Left lung (tissue), 10 donors: Measurements from ENCODE around the gene POLG2. TPM values are rescaled to one million over a fixed set of nuclear protein-coding genes. Genes with fewer than 3 reads are reported as not detected.
A peak's percentile ranks its signal among the peaks of the same experiment; 100 is the strongest.
"Not testable (repeated sequence)": the region's sequence is repeated elsewhere in the genome, so short reads cannot be mapped to it uniquely, and the experiment has no call there.

Experiments
- ATAC-seq: fragments of 200-7000 bp; cut with Tn5 transposase; one replicate; pipeline ENCODE4 v1.9.1; 2020; ENCODE audit warnings: moderate library complexity
- DNase-seq, 4 donors: peaks; one replicate each; pipeline ENCODE4 v3.0.0-alpha.2; 2013 to 2020
- H3K27ac ChIP-seq, 2 donors: fragments of 200-600 bp; sonication (generic) in 1 of 2; one replicate each; pipeline versions ENCODE4 v1.5.0 to v1.8.0; 2020 to 2021
- H3K27me3 ChIP-seq, 2 donors: fragments of 200-600 bp; sonication (generic) in 1 of 2; one replicate each; pipeline versions ENCODE4 v1.5.0 to v1.8.0; 2020 to 2021
- H3K36me3 ChIP-seq, 2 donors: fragments of 200-600 bp; sonication (generic) in 1 of 2; one replicate each; pipeline versions ENCODE4 v1.5.0 to v1.8.0; 2020 to 2021
- H3K4me1 ChIP-seq, 2 donors: fragments of 200-600 bp; one replicate each; pipeline ENCODE4 v1.8.0; 2021
- H3K4me3 ChIP-seq, 2 donors: fragments of 200-600 bp; sonication (generic) in 1 of 2; one replicate each; pipeline versions ENCODE4 v1.5.0 to v1.8.0; 2020 to 2021; ENCODE audit warnings: mild to moderate bottlenecking in 1 of 2
- H3K9me3 ChIP-seq, 2 donors: fragments of 200-600 bp; sonication (generic) in 1 of 2; one replicate each; pipeline versions ENCODE4 v1.5.0 to v1.8.0; 2020 to 2021
- intact Hi-C, 2 donors: fragments of 100-400 bp; cut with DNase I; formaldehyde crosslinking; loops; one replicate each; pipeline versions ENCODE4 v1.11.2 to v1.14.2; 2022
- polyA plus RNA-seq, 6 donors: library from polyadenylated mRNA; unstranded; fragments of 120-200 nt; gene quantifications; one replicate each; pipeline ENCODE4 v1.2.1, GENCODE V29; 2013; ENCODE audit not compliant: insufficient read length in 6 of 6
- total RNA-seq, 2 donors: library from RNA; stranded (reverse); fragmentation: NEBNext Ultra II Directional; extraction: Animal tissue kit (Norgen Biotek cat#: 25700); gene quantifications; one replicate each; pipeline ENCODE4 v1.2.1, GENCODE V29; 2021
- TF ChIP-seq, protein P1 (sequence below), 2 donors: fragments of 200-600 bp; sonication (generic) in 1 of 2; IDR thresholded peaks; one replicate each; pipeline versions ENCODE4 v1.5.0 to v1.8.0; 2021; ENCODE audit warnings: antibody characterized with exemption in 2 of 2
- donor health status: DM: no; HTN: yes; CAD: no.
- donor health status: DM: no; HTN: no; CAD: no.

POLG2 gene
- total and polyA plus RNA-seq, 8 donors: 12.6 to 60.6 (median 48.5) TPM

DNA sequence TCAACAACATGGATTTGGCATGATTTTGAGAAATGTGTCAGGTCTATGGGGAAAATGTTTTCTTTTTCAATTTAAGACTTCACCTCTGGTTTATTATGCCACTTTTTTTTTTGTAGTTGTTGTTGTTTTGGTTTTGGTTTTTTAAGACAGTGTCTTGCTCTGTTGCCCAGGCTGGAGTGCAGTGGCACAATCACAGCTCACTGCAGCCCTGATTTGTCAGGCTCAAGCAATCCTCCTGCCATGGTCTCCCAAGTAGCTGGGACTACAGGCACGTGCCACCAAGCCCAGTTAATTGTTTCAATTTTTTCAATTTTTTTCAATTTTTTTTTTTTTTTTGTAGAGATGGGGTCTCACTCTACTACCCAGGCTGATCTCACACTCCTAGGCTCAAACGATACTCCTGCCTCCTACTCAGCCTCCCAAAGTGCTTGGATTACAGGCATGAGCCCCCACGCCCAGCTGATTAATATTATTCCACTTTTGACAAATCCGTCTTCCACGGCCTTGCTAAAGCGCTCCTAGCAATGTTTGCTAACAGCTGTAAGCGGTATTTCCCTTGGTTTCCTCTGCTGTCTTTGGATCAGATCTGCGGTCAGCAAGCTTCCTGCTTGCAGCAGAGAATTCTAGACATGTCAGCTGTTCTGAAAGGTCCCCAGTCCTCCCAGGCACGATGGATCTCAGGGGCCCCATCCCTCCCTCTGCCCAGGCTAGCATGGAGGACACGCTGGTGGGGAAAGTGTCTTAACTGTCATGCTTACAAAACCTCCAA lies 54.9 kb downstream of the POLG2 start:
- H3K27me3 ChIP-seq: no peaks in the 10 kb centered on the region
- H3K36me3 ChIP-seq: no peaks in the 10 kb centered on the region
- H3K9me3 ChIP-seq: peaks cover 0 to 29% of the 10 kb centered on the region in 2 donors
- peak overlapping the region in 1 of 2 donors; percentile 1 for H3K4me3 ChIP-seq
- ATAC-seq (peak; percentile 83), DNase-seq (peak in 3 of 4 donors; percentile 5 to 63 (median 24))
- intact Hi-C loops: no loop called here
- peak overlapping the region; percentile 55 to 95 for H3K27ac ChIP-seq
- TF ChIP-seq, protein P1, sequence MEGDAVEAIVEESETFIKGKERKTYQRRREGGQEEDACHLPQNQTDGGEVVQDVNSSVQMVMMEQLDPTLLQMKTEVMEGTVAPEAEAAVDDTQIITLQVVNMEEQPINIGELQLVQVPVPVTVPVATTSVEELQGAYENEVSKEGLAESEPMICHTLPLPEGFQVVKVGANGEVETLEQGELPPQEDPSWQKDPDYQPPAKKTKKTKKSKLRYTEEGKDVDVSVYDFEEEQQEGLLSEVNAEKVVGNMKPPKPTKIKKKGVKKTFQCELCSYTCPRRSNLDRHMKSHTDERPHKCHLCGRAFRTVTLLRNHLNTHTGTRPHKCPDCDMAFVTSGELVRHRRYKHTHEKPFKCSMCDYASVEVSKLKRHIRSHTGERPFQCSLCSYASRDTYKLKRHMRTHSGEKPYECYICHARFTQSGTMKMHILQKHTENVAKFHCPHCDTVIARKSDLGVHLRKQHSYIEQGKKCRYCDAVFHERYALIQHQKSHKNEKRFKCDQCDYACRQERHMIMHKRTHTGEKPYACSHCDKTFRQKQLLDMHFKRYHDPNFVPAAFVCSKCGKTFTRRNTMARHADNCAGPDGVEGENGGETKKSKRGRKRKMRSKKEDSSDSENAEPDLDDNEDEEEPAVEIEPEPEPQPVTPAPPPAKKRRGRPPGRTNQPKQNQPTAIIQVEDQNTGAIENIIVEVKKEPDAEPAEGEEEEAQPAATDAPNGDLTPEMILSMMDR (IDR thresholded peaks at IDR 0.05): no peak
- peaks cover 10 to 44% of the 10 kb centered on the region in 2 donors for H3K4me1 ChIP-seq

DNA sequence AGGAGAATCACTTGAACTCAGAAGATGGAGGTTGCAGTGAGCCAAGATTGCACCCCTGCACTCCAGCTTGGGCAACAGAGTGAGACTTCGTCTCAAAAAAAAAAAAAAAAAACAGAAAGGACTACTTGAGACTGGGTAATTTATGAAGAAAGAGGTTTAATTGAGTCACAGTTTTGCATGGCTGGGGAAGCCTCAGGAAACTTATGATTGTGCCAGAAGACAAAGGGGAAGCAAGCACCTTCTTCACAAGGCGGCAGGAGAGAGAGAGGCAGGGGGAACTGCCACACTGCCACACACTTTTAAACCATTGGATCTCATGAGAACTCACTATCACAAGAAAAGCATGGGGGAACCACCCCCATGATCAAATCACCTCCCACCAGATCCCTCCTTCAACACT lies 56.9 kb downstream of the POLG2 start:
- peaks cover 0 to 35% of the 10 kb centered on the region in 2 donors for H3K9me3 ChIP-seq
- no peak overlapping the region for H3K4me3 ChIP-seq
- H3K36me3 ChIP-seq: no peaks in the 10 kb centered on the region
- no peaks in the 10 kb centered on the region for H3K27me3 ChIP-seq
- intact Hi-C loops: no loop called here
- TF ChIP-seq, protein P1 (IDR thresholded peaks at IDR 0.05): no peak
- peaks cover 10 to 44% of the 10 kb centered on the region in 2 donors for H3K4me1 ChIP-seq
- H3K27ac ChIP-seq: peak overlapping the region in 1 of 2 donors; percentile 95
- DNase-seq (no peak), ATAC-seq (no peak)

DNA sequence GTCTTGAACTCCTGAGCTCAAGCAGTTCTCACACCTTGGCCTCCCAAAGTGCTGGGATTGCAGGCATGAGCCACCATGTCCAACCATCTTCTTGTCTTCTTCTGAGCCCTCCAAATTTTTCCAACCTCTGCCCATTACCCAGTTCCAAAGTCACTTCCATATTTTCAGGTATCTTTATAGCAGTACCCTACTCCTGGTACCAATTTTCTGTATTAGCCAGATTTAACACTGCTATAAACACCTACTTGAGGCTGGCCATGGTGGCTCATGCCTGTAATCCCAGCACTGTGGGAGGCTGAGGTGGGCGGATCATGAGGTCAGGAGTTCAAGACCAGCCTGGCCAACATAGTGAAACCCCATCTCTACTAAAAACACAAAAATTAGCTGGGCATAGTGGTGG lies 57.3 kb downstream of the POLG2 start:
- Histone ChIP-seq H3K27ac (peak overlapping the region in 1 of 2 donors; percentile 95), H3K9me3 (peaks cover 0 to 35% of the 10 kb centered on the region in 2 donors), H3K4me1 (peaks cover 10 to 40% of the 10 kb centered on the region in 2 donors)
- H3K36me3 ChIP-seq, DNase-seq, H3K27me3 ChIP-seq, ATAC-seq, intact Hi-C loops, H3K4me3 ChIP-seq: not testable (repeated sequence)

DNA sequence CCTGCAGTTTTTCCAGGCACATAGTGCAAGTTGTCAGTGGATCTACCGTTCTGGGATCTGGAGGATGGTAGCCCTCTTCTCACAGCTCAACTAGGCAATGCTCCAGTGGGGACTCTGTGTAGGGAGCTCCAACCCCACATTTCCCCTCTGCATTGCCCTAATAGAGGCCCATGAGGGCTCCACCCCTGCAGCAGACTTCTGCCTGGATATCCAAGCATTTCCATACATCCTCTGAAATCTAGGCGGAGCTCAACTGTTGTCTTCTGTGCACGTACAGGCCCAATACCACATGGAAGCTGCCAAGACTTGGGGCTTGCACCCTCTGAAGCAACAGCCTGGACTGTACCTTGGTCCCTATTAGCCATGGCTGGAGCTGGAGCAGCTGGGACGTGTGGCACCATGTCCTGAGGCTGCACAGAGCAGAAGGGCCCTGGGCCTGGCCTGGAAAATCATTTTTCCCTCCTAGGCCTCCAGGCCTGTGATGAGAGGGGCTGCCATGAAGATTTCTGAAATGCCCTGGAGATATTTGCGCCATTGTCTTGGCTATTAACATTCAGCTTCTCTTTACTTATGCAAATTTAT lies 58.8 kb downstream of the POLG2 start:
- intact Hi-C loops: no loop called here
- H3K4me1 ChIP-seq: peaks cover 10 to 25% of the 10 kb centered on the region in 2 donors

DNA sequence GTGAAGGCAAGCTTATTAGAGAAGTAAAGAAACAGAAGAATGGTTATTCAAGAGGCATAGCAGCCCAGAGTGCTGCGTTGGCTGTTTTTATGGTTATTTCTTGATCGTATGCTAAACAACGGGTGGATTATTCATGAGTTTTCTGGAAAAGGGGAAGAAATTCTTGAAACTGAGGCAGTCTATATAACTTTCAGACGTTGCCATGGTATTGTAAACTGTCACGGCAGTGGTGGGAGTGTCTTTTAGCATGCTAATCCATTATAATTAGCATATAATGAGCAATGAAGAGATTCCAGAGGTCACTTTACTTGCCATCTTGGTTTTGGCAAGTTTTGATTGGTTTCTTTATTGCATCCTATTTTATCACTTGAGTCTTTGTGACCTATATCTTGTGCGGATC lies 65.3 kb downstream of the POLG2 start:
- TF ChIP-seq, protein P1 (IDR thresholded peaks at IDR 0.05): no peak
- Histone ChIP-seq H3K4me3 (no peak overlapping the region), H3K27me3 (no peaks in the 10 kb centered on the region), H3K27ac (no peak overlapping the region), H3K36me3 (no peaks in the 10 kb centered on the region), H3K9me3 (peaks cover 0 to 5% of the 10 kb centered on the region in 2 donors), H3K4me1 (no peaks in the 10 kb centered on the region)
- ATAC-seq (no peak), DNase-seq (no peak)
- intact Hi-C loops: no loop called here

More for the DNA sequence above, 58.8 kb downstream of the POLG2 start:
- Histone ChIP-seq H3K36me3 (no peaks in the 10 kb centered on the region), H3K4me3 (no peak overlapping the region), H3K27me3 (no peaks in the 10 kb centered on the region), H3K9me3 (peaks cover 0 to 35% of the 10 kb centered on the region in 2 donors), H3K27ac (no peak overlapping the region)
- ATAC-seq (no peak), DNase-seq (no peak)
- TF ChIP-seq, protein P1 (IDR thresholded peaks at IDR 0.05): no peak

DNA sequence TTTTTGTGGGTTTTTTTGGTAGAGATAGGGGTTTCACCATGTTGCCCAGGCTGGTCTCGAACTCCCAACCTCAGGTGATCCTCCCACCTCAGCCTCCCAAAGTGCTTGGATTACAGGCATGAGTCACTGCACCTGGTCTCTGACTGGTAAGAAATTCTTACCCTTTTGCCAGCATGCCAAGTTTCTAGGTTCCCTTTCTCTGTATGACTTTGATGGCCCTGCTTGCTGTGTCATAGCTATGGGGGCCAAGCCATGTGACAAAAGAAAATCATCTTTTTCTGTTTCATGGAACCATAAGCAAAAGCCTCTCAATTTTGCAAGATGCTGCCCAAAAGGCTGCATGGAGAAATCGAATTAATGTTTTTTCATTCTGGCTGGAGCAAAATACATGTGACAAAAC lies 66.8 kb downstream of the POLG2 start:
- DNase-seq, intact Hi-C loops: not testable (repeated sequence)

More for the DNA sequence above, 66.8 kb downstream of the POLG2 start:
- not testable (repeated sequence) for H3K4me3 ChIP-seq, ATAC-seq, H3K4me1 ChIP-seq, H3K27me3 ChIP-seq, H3K27ac ChIP-seq, H3K36me3 ChIP-seq, H3K9me3 ChIP-seq
